ENCODE results near the gene TMEM139. TPM values are rescaled to one million over a fixed set of nuclear protein-coding genes. Genes with fewer than 3 reads are reported as not detected.

The TMEM139 gene
- total RNA-seq, 1 experiment from 2014 or later, result 2.0 TPM

DNA sequence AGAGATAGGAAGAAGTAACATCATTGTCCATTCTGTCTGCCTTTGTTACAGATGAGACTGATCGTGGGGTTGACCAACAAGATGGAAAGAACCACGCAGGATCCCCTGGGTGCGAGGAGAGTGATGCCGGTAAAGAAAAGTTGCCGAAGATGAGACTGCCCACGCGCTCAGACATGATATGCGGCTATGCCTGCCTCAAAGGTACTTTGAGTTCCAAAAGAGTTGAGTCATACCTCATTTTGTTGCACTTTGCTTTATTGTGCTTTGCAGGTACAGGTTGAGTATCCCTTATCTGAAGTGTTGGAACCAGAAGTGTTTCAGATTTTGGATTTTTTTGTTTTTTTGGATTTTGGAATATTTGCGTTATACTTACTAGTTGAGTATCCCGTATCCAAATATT, 19.0 kb downstream of the TMEM139 start:
- ChIA-PET POLR2A (no interaction called here), CTCF (no interaction called here)
- intact Hi-C loops (cut with micrococcal nuclease; ENCODE audit: unreplicated experiment) (loop anchor here (2.0 kb wide), 1 partner anchor 63 kb away; no protein-coding TSS in a partner anchor), in situ Hi-C loops (cut with HindIII; ENCODE audit: low pct_unique_long_range_greater_than_20kb, low sequenced_read_pairs) (no loop called here)
- H3K4me3 ChIP-seq (ENCODE audit: low read depth in 2 of 2, low read length in 2 of 2), result no peak overlapping the region
- no TSS peak for BruUV-seq (replicated peaks)
- H3K4me1 ChIP-seq (ENCODE audit: control insufficient read depth, insufficient read depth, low read length), result no peaks in the 10 kb centered on the region
- no peak for DNase-seq (ENCODE audit: low read depth, low spot score)
- TF ChIP-seq POLR2AphosphoS5 (IDR thresholded peaks at IDR 0.05; ENCODE audit: low read depth, low read length), result no peak
- H3K9me3 ChIP-seq (ENCODE audit: control insufficient read depth, insufficient read depth, low read depth, low read length), result no peaks in the 10 kb centered on the region
- no peaks in the 10 kb centered on the region for H3K27me3 ChIP-seq (ENCODE audit: control insufficient read depth, insufficient read depth, low read length)
- H3K36me3 ChIP-seq (ENCODE audit: control insufficient read depth, insufficient read depth, low read length), result peaks cover 41% of the 10 kb centered on the region
- ATAC-seq, result no peak
- no peak overlapping the region for H3K27ac ChIP-seq (ENCODE audit: low read length)

GRCh38 chr7:143304938-143305337, 20.2 kb downstream of the TMEM139 start:
- Histone ChIP-seq H3K4me3 (ENCODE audit: low read depth in 2 of 2, low read length in 2 of 2) (no peak overlapping the region), H3K4me1 (ENCODE audit: control insufficient read depth, insufficient read depth, low read length) (no peaks in the 10 kb centered on the region), H3K27ac (ENCODE audit: low read length) (no peak overlapping the region), H3K36me3 (ENCODE audit: control insufficient read depth, insufficient read depth, low read length) (peaks cover 37% of the 10 kb centered on the region), H3K9me3 (ENCODE audit: control insufficient read depth, insufficient read depth, low read depth, low read length) (no peaks in the 10 kb centered on the region), H3K27me3 (ENCODE audit: control insufficient read depth, insufficient read depth, low read length) (no peaks in the 10 kb centered on the region)
- DNase-seq (ENCODE audit: low read depth, low spot score) (no peak), ATAC-seq (0 out of 2 replicates have a peak, but pooled peaks have one; percentile 38)
- intact Hi-C loops (cut with micrococcal nuclease; ENCODE audit: unreplicated experiment), result loop anchor here (2.0 kb wide), 1 partner anchor 64 kb away; no protein-coding TSS in a partner anchor
- CTCF ChIA-PET, result no interaction called here
- no TSS peak for BruUV-seq (replicated peaks)
- POLR2A ChIA-PET, result no interaction called here
- in situ Hi-C loops (cut with HindIII; ENCODE audit: low pct_unique_long_range_greater_than_20kb, low sequenced_read_pairs), result no loop called here
- no peak for TF ChIP-seq POLR2AphosphoS5 (IDR thresholded peaks at IDR 0.05; ENCODE audit: low read depth, low read length)
- TF ChIP-seq, protein P1, sequence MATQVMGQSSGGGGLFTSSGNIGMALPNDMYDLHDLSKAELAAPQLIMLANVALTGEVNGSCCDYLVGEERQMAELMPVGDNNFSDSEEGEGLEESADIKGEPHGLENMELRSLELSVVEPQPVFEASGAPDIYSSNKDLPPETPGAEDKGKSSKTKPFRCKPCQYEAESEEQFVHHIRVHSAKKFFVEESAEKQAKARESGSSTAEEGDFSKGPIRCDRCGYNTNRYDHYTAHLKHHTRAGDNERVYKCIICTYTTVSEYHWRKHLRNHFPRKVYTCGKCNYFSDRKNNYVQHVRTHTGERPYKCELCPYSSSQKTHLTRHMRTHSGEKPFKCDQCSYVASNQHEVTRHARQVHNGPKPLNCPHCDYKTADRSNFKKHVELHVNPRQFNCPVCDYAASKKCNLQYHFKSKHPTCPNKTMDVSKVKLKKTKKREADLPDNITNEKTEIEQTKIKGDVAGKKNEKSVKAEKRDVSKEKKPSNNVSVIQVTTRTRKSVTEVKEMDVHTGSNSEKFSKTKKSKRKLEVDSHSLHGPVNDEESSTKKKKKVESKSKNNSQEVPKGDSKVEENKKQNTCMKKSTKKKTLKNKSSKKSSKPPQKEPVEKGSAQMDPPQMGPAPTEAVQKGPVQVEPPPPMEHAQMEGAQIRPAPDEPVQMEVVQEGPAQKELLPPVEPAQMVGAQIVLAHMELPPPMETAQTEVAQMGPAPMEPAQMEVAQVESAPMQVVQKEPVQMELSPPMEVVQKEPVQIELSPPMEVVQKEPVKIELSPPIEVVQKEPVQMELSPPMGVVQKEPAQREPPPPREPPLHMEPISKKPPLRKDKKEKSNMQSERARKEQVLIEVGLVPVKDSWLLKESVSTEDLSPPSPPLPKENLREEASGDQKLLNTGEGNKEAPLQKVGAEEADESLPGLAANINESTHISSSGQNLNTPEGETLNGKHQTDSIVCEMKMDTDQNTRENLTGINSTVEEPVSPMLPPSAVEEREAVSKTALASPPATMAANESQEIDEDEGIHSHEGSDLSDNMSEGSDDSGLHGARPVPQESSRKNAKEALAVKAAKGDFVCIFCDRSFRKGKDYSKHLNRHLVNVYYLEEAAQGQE (IDR thresholded peaks at IDR 0.05; ENCODE audit: insufficient read depth in 1 of 2, low read depth in 2 of 2, low read length in 1 of 2), result no peak
- TF ChIP-seq TCF7L2 (IDR thresholded peaks at IDR 0.05; ENCODE audit: low read depth, low read length), result no peak
- no peak for TF ChIP-seq CTCF (IDR thresholded peaks at IDR 0.05)
- no peak for TF ChIP-seq SIN3A (IDR thresholded peaks at IDR 0.05; ENCODE audit: borderline replicate concordance, insufficient read depth, low read depth, low read length)

DNA sequence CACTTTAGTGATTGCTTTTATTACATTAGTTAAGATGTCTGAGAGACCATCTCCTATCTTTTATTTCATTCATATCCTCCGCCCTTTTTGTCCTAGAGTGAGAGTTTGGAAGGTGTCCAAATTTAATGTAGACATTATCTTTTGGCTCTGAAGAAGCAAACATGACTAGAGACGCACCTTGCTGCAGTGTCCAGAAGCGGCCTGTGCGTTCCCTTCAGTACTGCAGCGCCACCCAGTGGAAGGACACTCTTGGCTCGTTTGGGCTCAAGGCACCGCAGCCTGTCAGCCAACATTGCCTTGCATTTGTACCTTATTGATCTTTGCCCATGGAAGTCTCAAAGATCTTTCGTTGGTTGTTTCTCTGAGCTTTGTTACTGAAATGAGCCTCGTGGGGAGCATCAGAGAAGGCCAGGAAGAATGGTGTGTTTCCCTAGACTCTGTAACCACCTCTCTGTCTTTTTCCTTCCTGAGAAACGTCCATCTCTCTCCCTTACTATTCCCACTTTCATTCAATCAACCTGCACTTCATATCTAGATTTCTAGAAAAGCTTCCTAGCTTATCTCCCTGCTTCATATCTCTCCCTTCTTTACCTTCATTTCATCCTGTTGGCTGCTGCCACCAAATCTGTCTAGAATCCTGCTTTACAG, 20.8 kb downstream of the TMEM139 start:
- intact Hi-C loops (cut with micrococcal nuclease; ENCODE audit: unreplicated experiment) (loop anchor here (2.0 kb wide), 1 partner anchor 65 kb away; no protein-coding TSS in a partner anchor), in situ Hi-C loops (cut with HindIII; ENCODE audit: low pct_unique_long_range_greater_than_20kb, low sequenced_read_pairs) (no loop called here)
- DNase-seq (ENCODE audit: low read depth, low spot score) (no peak), ATAC-seq (peak; percentile 89)
- no peak overlapping the region for H3K27ac ChIP-seq (ENCODE audit: low read length)
- no peaks in the 10 kb centered on the region for H3K9me3 ChIP-seq (ENCODE audit: control insufficient read depth, insufficient read depth, low read depth, low read length)
- H3K27me3 ChIP-seq (ENCODE audit: control insufficient read depth, insufficient read depth, low read length), result no peaks in the 10 kb centered on the region
- BruUV-seq (replicated peaks), result no TSS peak
- peak; percentile 87 for TF ChIP-seq CTCF (IDR thresholded peaks at IDR 0.05)
- no peak for TF ChIP-seq SIN3A (IDR thresholded peaks at IDR 0.05; ENCODE audit: borderline replicate concordance, insufficient read depth, low read depth, low read length)
- CTCF ChIA-PET, result interaction anchor here (0.7 kb wide), 1 partner anchor 41 kb away, joined by 3 read pairs; no protein-coding TSS in a partner anchor
- no peaks in the 10 kb centered on the region for H3K4me1 ChIP-seq (ENCODE audit: control insufficient read depth, insufficient read depth, low read length)
- H3K36me3 ChIP-seq (ENCODE audit: control insufficient read depth, insufficient read depth, low read length), result peaks cover 35% of the 10 kb centered on the region
- POLR2A ChIA-PET, result no interaction called here
- H3K4me3 ChIP-seq (ENCODE audit: low read depth in 2 of 2, low read length in 2 of 2), result no peak overlapping the region
